GM18517 (cell line): ENCODE measurements around the gene SPZ1.
"Not testable (repeated sequence)": the region's sequence is repeated elsewhere in the genome, so short reads cannot be mapped to it uniquely, and the experiment has no call there.

ENCODE experiments used
- ATAC-seq: cut with Tn5 transposase; IDR thresholded peaks from one replicate; pipeline ENCODE4 v1.9.1; 2021; ENCODE audit warnings: mild to moderate bottlenecking, moderate library complexity; ENCODE audit not compliant: unreplicated experiment

SPZ1 gene

GRCh38 chr5:80326468-80326867 is 6.7 kb downstream of the SPZ1 start:
- ATAC-seq: no peak

GRCh38 chr5:80337379-80337778 is 17.6 kb downstream of the SPZ1 start:
- ATAC-seq: no peak

- ATAC-seq: no peak
Measured at GRCh38 chr5:80339116-80339515, 19.3 kb downstream of the SPZ1 start.

GRCh38 chr5:80341016-80341775 is 21.4 kb downstream of the SPZ1 start:
- ATAC-seq: no peak

- ATAC-seq: no peak
Measured at GRCh38 chr5:80343067-80343466, 23.3 kb downstream of the SPZ1 start.

- no peak for ATAC-seq
Measured at GRCh38 chr5:80346055-80346454, 26.3 kb downstream of the SPZ1 start.

GRCh38 chr5:80348171-80348570 is 28.4 kb downstream of the SPZ1 start:
- no peak for ATAC-seq

- not testable (repeated sequence) for ATAC-seq
Measured at GRCh38 chr5:80351019-80351418, 31.2 kb downstream of the SPZ1 start.

- no peak for ATAC-seq
Measured at GRCh38 chr5:80355686-80356085, 35.9 kb downstream of the SPZ1 start.

GRCh38 chr5:80357671-80358070 is 37.9 kb downstream of the SPZ1 start:
- no peak for ATAC-seq

- ATAC-seq: no peak
Measured at GRCh38 chr5:80360914-80361444, 41.2 kb downstream of the SPZ1 start.

GRCh38 chr5:80364892-80365291 is 45.1 kb downstream of the SPZ1 start:
- ATAC-seq: no peak

GRCh38 chr5:80368661-80369480 is 49.1 kb downstream of the SPZ1 start:
- no peak for ATAC-seq

- ATAC-seq: no peak
Measured at GRCh38 chr5:80369521-80369920, 49.7 kb downstream of the SPZ1 start.

GRCh38 chr5:80370390-80370789 is 50.6 kb downstream of the SPZ1 start:
- no peak for ATAC-seq
